OCI-LY3 (cell line): Measurements from ENCODE around the gene CHRDL2.

Source experiments
- CTCF ChIP-seq: fragments of 200-600, 300-600 bp; sonication (generic); IDR thresholded peaks from 2 replicates; pipeline ENCODE4 v1.5.1; 2014; ENCODE audit warnings: antibody characterized with exemption, low read length, low read depth
- EZH2phosphoT487 ChIP-seq: fragments of 200-600 bp; shearing (Covaris generic); IDR thresholded peaks from 2 replicates; pipeline ENCODE4 v1.6.1; 2018; ENCODE audit warnings: antibody characterized with exemption, mixed run types, low read depth

- no peak for TF ChIP-seq CTCF
- TF ChIP-seq EZH2phosphoT487: no peak
Measured at GRCh38 chr11:74731301-74732094, at the start of gene CHRDL2.
